Activated gamma-delta T cell (primary cell): ENCODE results near the gene MTA1.

ENCODE experiments used
- DNase-seq: peaks from one replicate; lab custom pipeline; 2025; lab: John Stamatoyannopoulos, UW

Gene MTA1

DNA sequence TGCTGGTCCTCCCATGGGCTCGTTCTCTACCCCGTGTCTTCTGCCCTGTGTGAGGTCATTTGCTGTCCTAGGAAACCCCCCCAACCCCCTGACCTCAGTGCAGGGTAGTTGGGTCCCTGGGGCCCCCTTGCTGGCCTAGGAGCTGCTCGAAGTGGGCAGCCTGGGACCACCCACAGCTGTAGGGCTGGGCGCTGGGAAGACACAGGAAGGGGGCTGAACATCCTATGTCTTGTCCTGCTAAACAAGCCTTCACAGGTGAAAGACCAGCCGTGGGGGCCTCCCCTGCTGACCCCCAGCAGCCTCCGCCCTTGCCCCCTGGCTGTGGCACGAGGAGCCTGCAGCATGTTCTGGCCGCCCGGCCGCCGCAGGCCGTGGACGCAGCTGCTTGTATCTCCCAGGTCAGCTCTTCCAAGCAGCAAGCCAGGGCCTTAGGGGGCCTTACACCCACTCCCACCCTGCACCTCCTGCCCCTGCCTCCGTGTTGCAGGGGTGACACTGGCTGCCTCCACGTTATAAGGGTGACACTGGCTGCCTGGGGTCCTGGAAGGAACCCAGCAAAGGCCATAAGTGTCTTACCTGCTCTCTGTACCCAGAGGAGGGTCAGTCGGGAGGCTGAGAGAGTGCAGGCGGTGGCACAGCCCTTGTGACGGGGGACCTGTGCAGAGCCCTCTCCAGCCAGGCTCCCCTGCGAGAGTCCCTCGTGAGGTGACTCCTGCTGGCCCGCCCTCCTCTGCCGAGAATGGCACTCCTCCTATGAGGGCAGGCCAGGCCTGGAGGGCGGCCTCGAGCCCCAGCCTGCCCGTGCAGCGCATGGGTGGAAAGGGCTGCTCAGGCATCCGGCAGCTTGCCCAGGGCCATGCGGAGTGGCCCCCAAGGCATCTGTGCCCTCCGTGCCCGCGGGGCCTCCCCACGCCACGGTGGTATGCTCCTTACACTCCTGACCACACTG, 32.8 kb upstream of the MTA1 start:
- no peak for DNase-seq

DNA sequence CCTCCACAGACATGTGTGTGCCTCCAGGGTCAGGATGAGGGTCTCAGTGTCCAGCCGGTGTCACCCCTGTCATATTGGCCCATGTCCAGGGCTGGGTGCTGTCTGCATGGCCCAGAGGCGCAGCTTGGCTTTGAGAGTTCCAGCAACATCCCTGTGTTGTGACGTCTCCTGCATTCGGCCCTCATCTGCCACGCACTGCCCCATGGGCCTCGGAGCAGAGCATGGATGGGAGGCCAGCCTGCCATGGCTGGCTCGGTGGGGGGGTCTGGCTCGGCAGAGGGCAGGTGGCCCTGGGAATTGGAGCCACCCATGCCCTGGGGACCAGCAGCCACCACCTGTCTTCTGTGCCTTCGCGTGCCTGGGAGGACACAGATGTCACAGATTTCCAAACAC, 32.1 kb upstream of the MTA1 start:
- no peak for DNase-seq

DNA sequence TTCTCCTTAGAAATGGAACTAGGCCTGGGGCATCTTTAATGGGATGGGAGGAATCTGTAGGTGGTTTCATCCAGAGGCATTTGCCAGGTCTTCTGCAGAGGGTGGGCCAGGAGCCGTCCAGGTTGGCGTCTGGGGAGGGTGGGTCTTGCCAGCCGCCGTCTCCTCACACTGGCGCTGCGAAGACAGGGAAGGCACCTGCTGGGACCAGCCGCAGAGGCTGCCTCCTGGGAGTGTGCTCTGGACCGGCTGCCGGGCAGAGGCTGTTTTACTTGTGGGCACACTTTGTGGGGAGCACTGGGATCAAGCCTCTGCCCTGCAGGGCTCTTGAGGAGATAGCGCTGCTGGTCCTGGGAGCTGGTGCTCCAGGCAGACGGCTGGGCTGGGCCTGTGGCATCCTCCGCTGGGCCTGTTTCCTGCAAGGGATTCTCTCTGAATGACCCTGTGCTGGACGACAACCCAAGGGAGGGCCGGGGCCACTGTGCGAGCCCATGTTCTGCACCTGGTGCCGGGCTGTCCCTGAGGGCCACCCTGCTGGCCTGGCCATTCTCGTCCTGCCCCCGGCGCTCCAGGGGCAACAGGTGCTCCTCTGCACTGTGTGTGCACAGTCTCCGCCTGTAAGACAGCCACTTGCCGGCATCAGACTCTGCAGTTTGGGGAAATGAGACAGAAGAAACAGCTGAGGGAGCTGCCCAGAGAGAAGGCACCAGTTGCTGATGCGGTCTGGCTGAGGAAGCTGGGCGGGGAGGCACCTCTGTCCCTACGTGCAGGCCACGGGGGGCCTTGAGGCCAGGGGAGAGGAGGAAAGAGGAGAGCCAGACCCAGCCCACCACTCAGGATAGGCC, 31.3 kb upstream of the MTA1 start:
- no peak for DNase-seq

DNA sequence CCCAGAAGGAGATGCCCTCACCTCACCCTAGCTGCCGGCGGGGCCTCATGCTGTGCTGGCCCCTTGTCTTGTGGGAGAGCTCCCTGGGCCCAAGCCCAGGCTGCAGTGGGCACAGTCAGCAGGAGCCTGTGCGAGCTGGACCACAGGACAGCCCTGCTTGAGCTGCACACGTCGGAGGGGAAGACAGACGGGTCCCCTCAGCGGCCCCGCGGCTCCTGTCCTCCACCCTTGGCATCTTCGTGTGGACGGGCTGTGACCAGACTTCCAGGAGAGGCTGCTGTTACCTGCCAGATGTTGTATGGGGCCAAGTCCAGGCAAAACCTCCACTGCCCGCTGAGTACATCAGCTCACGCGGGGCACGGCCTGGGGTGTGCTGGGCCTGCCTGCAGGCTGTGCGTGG, 30.7 kb upstream of the MTA1 start:
- no peak for DNase-seq

DNA sequence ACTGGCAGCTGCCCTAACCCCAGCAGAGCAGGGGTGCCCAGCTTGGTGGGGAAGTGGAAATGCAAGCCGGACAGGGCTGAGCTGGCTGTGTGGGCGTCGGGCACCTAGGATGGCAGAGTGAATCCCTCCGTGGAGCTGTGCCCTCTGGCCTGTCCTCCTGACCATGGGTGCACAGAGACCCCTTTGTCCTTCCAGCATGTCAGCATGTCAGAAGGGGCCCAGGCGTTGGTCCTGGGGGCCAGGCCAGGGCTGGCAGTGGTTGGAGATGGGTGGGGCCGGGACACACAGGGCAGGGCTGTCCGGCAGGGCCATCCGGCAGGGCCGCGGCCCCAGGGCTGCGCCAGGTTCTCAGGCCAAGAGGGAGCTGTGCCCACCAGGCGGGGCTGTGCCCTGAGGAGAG, 30.1 kb upstream of the MTA1 start:
- DNase-seq = no peak

DNA sequence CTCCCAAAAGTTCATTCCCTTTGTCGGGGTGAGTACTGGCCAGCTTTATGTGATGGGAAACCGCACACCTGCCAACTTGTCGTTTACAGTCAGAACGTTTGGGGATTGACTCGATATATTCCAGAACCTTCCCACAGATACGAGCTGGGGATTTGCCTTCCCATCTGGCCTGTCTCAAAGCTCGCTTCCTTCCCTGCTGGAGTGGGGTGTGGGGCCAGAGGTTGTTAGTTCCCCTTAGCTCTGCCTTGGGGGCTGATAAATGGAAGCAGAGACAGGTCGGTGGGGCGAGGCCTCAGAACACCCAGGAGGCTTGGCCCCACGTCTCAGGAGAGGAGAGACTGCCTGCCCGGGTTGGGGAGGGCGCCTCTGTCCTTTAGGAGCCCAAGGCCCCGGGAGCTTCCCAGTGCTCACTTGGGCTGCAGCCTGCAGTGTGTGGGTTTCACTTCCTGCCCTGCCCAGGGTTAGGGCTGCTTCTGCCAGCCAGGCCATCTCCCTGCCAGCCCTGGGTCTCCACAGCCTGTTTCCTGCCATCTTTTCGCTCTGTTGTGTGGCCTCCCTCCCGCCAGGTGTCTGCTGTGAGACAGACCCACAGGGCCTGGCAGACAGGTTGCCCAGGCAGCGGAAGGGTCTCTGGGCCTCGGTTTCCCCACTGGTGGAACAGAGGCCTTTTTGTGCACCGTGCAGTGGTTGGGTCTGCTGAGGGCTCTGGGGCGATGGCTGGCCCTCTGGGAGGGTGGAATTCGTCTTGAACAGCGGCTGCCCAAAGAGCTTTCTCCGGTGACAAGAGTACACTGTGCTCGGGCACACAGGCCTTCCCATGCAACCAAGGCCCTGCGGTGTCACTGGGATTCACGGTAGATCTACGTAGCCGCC, 29.4 kb upstream of the MTA1 start:
- no peak for DNase-seq

DNA sequence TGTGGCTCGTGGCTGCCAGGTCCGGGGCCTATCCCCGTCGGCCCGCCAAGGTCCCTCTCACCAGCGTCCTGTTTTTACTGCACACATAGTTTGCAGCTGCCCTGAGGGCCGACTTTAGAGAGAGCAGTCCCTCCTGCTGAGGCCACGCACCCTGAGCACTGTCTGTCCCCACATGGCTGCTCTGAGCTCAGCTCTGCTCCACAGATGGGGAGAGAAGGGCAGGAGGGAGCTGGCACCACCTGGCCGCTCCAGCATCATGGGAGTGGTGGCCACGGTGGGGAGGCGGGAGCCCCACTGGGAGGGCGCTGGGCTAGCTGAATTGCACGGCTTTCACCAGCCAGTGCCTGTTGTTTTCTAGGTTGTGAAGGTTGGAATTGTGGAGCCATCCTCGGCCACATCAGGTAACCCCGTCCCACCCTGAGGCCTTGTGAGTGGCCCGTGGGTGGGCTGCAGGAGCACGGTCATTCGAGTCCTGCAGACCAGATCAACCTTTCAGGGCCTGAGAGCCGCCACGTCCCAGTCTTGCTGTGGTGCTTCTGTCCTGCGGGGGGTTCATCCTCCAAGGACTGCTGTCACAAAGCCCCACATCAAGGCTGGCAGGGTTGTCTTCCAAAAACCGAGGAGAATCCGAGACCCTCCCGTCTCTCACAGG, 28.7 kb upstream of the MTA1 start:
- no peak for DNase-seq

DNA sequence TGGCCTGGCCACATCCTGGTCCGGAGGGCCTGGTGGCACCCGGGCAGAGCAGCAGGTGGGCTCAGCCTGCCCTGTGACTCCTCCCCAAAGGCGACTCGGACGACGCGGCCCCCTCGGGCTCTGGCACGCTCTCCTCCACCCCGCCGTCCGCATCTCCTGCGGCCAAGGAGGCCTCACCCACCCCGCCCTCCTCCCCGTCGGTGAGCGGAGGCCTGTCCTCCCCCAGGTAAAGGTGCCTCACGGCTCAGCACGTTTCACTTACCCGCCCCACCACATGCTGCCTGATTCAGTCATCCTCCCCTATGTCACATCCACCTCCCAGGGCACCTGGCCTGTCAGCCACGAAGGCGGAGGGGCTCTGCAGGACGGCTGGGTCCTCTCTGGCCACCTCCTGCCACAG, 28.1 kb upstream of the MTA1 start:
- no peak for DNase-seq

DNA sequence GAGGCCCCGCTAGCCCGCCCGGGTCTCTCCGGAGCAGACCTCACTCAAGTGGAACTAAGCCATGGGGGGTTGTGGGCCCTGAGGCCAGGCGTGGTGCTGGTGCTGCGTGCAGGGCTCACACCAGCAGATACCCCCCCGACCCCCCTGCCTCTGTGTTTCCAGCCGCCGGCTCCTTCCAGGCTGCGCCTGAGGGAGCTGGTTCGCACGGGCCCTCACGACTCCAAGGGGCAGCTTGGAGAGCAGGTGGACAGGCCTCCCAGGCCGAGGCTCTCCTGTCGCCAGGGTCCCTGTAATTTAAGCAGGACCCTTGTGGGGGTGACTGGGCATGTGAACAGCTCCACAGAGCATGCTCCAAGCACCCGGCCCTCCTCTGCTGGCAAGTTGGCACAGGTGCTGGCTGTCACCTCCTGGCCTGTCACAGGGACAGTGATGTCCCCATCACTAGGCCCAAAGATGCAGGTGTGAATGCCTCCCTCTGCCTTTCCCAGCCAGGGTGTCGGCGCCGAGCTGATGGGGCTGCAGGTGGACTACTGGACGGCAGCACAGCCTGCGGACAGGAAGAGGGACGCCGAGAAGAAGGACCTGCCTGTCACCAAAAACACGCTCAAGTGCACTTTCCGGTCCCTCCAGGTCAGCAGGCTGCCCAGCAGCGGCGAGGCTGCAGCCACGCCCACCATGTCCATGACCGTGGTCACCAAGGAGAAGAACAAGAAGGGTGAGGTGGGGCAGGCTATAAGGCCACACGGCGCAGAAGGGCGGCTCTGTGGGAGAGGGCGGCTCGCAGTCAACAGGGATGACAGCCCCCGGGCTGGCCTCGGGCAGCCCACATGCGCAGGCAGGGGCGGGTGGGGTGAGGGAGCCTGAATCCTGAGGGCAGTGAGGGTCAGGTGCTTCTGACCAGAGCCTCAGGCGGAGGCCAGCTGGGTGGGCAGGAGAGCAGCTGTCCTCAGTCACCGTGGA, 27.2 kb upstream of the MTA1 start:
- no peak for DNase-seq

DNA sequence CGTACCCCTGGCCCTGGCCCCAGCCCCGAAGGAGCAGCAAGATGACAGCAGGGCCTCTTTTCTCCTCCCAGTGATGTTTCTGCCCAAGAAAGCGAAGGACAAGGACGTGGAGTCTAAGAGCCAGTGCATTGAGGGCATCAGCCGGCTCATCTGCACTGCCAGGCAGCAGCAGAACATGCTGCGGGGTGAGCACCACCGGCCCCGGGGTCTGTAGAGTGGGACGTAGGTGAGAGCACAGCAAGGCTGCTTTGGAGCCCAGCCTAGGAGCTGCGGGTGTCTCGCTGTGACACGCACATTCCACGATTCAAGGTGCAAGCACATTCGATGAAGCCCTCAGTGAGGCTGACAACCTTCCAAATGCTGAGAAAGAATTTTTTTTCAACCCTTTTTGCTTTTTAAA, 26.5 kb upstream of the MTA1 start:
- DNase-seq = no peak

DNA sequence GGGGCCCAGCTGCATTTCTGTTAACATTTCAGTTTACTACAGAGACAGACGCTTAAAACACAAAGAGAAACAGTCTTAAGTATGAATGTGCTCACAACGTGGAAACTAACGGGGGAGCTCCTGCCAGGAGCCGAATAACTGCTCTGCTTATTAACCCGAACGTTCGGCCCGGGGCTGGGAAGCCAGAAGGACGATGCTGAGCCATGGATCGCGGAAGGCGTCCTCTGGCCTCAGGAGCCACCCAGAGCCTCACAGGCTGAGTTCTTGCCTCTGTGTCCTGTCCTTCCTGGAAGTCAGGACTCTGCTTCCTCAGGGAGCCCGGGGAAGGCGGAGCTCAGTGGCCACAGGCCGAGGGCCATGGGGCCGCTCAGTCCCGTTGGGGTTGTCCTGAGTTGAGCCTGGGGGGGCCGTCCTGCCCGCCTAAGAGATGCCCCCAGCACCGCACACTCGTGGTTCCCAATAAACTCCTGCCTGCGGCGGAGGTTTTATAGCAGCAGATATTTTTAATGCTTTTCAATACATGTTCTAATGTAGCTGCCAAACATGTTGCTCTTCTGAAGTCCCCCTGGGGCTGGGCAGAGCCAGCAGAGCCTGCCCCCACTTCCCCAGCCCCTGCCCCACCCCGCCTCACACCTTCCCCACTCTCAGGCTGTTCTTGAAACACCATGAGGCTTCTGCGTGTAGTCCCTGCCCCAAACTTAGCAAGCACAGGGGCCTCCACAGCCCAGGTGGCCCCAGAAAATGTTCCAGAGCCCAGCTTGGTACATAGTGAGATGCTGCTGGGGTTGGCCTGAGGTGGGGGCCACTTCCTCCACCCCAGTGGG, 24.7 kb upstream of the MTA1 start:
- DNase-seq = no peak

DNA sequence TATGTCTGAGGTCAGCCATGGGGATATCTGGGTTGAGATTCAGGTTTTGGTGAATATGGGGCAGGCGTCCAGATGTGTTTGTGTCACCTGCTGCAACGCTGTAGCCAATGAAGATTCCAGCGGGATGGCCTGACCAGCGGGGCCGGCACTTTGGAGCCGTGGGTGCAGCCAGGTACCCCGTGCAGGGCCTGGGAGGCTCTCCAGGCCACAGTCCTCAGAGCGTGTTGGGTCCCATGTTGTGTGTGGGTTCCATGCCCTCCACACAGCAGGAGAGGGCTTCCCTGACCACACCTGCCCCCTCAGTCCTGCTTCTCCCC, 24.1 kb upstream of the MTA1 start:
- DNase-seq = no peak

DNA sequence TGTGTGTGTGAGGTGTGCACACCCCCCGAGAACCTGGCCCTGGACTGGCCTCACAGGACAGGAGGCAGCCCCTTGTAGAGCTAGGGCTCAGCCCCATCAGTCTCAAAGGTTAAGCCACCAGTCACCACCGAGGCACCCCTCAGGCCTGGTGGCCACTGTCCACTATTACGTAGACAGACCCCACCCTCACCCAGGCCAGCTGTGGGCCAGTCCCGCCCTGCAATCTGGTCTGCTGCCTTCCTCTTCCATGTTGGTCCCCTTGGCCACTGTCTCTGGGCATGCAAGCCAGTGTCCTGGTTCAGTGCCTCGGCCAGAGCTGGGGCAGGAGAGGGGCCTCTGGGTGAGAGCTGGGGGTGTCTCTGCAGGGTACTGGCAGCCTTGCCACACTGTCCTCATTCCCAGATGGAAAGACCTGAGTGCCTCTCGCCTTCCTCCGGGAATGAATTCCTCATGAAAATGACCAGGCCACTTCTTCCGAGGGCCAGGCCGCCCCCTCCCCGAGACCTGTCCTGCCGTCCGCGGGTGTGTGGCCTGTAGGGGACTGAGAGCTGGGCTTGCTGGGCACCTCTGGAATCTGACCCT, 22.2 kb upstream of the MTA1 start:
- DNase-seq = no peak

DNA sequence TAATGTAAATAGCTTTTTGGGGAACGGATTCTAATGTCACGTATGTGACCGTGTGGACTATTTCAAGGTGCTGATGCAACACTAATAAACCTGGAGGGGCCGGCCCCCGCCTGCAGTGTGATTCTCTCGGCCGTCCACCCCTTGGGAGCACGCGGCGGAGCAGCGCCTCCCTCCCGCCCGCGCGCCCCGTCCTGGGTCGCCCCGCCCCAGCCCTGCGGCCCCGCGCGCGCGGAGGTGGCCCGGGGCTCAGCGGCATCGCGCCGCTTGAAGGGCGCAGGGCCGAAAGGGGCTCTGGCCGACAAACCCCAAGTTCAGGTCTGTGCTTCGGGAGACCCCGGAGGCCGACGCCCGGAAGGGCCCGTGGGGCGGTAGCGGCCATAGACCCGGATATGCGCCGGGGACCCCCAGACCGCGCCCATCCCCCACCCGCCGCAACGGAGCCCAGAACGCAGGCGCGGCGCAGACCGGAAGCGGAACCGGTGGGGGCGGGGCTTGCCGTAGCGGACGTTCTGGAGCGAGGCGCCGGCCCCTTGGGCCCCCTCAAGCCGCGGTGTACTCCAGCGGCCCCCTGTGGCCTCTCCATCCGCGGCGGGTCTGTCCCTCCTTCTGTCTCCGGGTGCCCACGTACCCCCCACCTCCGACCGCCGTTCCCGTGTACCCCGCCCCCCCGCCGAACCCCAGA, 21.4 kb upstream of the MTA1 start, which contains the start of gene TEX22:
TEX22 (plus strand) TSS at position 495 of the 682 bp plus-strand sequence. CDS start 803 bp downstream, outside the sequence.
- DNase-seq = peak; percentile 78

DNA sequence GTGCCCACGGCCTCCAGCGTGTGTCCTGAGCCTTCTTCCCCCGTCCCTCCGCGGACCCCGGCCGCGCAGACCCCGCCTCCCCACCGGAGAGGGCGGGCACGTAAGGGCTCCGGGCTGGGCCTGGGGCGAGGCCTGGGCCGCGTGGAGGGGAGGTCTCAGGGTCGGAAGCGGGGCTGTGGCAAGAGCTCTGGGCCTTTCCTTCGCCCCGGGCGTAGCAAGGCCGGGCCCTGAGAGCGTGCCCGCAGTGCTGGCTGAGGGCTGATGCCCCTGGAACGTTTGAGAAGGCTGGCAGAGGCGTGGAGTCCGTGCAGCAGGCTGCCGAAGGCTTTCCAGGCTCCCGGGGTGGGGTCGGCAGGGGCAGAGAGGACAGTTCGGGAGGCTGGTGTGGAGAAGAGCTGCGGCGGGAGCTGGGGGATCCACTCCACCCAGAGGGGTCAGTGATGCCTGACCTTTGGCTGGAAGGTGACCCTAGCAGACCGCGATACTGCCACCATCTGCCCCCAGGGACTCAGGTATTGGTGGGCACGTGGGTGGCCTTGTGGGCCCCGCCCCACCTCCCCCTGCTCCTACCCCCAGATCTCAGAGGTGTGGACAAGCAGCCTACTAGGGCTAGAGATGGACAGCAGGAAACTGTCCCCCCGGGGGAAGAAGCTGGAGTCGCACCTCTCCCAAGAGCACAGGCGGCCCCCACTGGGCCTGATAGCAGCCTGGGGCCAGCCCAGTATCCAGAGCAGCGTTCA, 20.7 kb upstream of the MTA1 start:
- no peak for DNase-seq

DNA sequence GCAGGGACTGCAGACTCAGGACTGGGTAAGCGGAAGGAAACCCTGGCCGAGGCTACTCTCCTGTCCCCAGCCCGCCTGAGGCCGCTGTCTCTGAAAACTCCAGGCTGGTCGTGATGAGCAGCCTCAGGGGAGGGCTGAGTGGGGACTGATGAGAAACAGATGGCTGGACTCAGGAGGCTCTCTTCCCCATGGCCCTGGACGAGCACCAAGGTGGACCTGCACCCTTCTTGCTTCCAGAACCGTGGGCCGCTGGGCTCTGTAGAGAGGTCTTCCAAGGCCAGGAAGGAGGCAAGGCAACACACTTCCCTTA, 20.2 kb upstream of the MTA1 start:
- DNase-seq = no peak

DNA sequence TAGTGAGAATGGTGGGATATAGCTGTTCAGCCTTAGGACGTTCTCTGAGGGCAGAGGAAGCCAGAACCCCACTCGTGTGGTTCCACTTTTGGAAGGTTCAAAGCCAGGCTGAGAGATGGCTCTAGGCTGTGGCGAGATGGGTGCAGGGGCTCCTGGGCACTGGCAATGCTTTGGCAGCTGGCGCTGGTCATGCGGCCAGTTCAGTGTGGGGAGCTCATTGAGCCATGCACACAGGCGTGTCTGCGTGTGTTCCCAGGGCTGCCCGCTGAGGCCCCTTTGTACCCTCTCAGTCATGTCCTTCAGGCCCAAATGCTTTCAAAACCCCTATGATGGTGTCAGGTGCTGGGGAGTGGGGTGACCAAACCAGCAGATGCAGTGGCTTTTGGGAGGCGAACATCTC, 19.6 kb upstream of the MTA1 start:
- DNase-seq = no peak

DNA sequence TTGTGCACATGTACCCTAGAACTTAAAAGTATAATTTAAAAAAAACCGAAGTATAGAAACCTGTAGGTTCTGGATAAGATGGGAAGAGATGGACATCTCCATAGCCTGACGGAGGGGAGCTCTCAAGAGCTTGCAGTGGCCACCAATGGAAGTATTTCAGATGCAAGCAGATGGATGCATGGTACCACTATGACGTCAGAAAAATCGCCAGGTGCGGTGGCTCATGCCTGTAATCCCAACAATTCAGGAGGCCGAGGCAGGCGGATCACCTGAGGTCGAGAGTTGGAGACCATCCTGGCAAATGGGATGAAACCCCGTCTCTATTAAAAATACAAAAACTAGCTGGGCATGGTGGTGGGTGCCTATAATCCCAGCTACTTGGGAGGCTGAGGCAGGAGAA, 17.9 kb upstream of the MTA1 start:
- DNase-seq = no peak
